ENCODE measurements around the gene ZFP57.

Gene ZFP57

GRCh38 chr6:29625337-29625930 lies 55.5 kb downstream of the ZFP57 start:
- no peak for DNase-seq (ENCODE audit: low read depth)

- DNase-seq (ENCODE audit: low read depth) = no peak
Observed at GRCh38 chr6:29624520-29624961, 56.4 kb downstream of the ZFP57 start.
